Measurements from ENCODE around the gene RBM34. TPM values are rescaled to one million over a fixed set of nuclear protein-coding genes. Genes with fewer than 3 reads are reported as not detected.
"Not testable (repeated sequence)": the region's sequence is repeated elsewhere in the genome, so short reads cannot be mapped to it uniquely, and the experiment has no call there.

Gene RBM34
- total and polyA plus RNA-seq, 5 donors, result 44.8 to 60.3 (median 55.4) TPM

DNA sequence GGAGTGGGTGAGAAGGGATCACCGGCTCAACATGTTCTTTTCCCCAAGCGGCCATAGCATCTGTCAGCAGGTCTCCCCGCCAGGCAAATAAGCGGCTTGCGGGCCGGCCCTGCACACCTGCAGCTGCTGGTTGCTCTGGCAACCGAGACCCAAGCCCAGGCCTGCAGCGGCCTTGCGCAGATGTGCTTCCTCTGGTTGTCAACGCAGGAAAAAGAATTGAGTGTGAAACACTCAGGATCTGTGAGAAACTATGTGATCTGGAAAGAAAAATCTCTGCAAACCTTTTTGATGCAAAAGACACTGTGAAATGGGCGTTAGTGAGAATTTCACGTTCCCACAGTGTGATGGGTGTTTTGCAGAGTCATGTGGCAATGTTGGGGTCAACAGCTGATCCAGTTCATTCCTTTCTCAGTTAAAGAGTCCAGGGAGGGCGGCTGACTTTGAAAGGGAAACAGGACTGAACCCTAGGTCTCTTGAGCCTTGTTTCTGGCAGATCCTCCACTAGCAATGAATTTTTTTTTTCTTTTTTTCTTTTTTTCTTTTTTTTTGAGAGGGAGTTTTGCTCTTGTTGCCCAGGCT, 60.8 kb downstream of the RBM34 start:
- Histone ChIP-seq H3K4me3 (ENCODE audit: low read length) (no peak overlapping the region), H3K27ac (ENCODE audit: low read length) (no peak overlapping the region)
- DNase-seq, result peak in 1 of 3 donors; percentile 43

DNA sequence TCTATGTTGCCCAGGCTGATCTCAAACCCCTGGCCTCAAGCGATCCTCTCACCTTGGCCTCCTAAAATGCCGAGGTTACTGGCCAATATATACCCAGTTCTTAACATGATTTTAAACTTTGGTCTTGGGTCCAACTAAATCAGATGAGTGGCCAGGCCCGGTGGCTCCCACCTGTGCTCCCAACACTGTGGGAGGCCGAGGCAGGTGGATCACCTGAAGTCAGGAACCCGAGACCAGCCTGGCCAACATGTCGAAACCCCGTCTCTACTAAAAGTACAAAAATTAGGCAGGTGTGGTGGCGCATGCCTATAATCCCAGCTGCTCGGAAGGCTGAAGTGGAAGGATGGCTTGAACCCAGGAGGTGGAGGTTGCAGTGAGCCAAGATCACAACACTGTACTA, 62.1 kb downstream of the RBM34 start:
- no peak overlapping the region for H3K4me3 ChIP-seq (ENCODE audit: low read length)
- intact Hi-C loops (cut with DNase I), result loop anchor here in 2 of 4 donors (10.0 kb wide), 2 partner anchors 316 to 504 kb away; no protein-coding TSS in a partner anchor
- DNase-seq (no peak), ATAC-seq (no peak)
- 97% methylated on average over 9 of the region's 9 CpGs for WGBS
- H3K27ac ChIP-seq (ENCODE audit: low read length), result no peak overlapping the region
- no peaks in the 10 kb centered on the region for H3K9me3 ChIP-seq (ENCODE audit: control insufficient read depth, low read length)
- no peaks in the 10 kb centered on the region for H3K27me3 ChIP-seq (ENCODE audit: control insufficient read depth, insufficient read depth)
- H3K4me1 ChIP-seq (ENCODE audit: control insufficient read depth, insufficient read depth, low read length), result no peaks in the 10 kb centered on the region

More for the DNA sequence above, 60.8 kb downstream of the RBM34 start:
- Histone ChIP-seq H3K27me3 (ENCODE audit: control insufficient read depth, insufficient read depth) (no peaks in the 10 kb centered on the region), H3K9me3 (ENCODE audit: control insufficient read depth, low read length) (no peaks in the 10 kb centered on the region), H3K4me1 (ENCODE audit: control insufficient read depth, insufficient read depth, low read length) (no peaks in the 10 kb centered on the region)
- intact Hi-C loops (cut with DNase I), result no loop called here
- peak in 1 of 2 donors; percentile 30 for ATAC-seq
- 54% methylated on average over 13 of the region's 13 CpGs for WGBS

DNA sequence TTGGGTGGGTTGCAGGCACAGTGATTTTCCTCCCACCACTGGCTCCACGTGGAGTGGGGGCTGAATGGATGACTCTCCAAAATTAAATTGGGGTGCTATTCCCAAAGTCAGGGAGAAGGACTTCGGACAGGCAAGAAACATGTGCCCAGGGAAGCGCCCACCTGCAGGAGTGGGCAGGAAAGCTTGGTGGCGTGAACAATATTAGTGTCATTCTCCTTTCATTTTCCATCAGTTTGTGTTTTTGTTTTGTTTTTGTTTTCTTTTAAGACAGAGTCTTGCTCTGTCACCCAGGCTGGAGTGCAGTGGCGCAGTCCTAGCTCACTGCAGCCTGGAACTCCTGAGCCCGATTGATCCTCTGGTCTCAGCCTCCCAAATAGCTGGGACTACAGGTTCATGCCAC, 62.5 kb downstream of the RBM34 start:
- DNase-seq (no peak), ATAC-seq (no peak)
- Histone ChIP-seq H3K9me3 (ENCODE audit: control insufficient read depth, low read length) (no peaks in the 10 kb centered on the region), H3K4me1 (ENCODE audit: control insufficient read depth, insufficient read depth, low read length) (no peaks in the 10 kb centered on the region), H3K27ac (ENCODE audit: low read length) (no peak overlapping the region), H3K4me3 (ENCODE audit: low read length) (no peak overlapping the region), H3K27me3 (ENCODE audit: control insufficient read depth, insufficient read depth) (no peaks in the 10 kb centered on the region)
- WGBS, result 79% methylated on average over 6 of the region's 6 CpGs
- intact Hi-C loops (cut with DNase I), result loop anchor here in 2 of 4 donors (10.0 kb wide), 2 partner anchors 316 to 504 kb away; no protein-coding TSS in a partner anchor

DNA sequence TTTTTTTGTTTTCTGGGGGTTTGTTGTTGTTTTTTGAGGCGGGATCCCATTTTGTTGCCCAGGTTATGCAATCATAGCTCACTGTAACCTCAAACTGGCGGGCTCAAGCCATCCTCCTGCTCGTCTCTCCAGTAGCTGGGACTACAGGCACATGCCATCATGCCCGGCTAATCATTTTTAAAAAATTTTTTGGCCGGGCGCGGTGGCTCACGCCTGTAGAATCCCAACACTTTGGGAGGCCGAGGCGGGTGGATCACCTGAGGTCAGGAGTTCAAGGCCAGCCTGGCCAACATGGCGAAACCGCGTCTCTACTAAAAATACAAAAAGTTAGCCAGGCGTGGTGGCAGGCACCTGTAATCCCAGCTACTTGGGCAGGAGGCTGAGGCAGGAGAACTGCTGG, 63.5 kb downstream of the RBM34 start:
- intact Hi-C loops (cut with DNase I), result loop anchor here in 2 of 4 donors (10.0 kb wide), 2 partner anchors 317 to 503 kb away; no protein-coding TSS in a partner anchor
- peak in 1 of 3 donors; percentile 12 for DNase-seq
- not testable (repeated sequence) for ATAC-seq

DNA sequence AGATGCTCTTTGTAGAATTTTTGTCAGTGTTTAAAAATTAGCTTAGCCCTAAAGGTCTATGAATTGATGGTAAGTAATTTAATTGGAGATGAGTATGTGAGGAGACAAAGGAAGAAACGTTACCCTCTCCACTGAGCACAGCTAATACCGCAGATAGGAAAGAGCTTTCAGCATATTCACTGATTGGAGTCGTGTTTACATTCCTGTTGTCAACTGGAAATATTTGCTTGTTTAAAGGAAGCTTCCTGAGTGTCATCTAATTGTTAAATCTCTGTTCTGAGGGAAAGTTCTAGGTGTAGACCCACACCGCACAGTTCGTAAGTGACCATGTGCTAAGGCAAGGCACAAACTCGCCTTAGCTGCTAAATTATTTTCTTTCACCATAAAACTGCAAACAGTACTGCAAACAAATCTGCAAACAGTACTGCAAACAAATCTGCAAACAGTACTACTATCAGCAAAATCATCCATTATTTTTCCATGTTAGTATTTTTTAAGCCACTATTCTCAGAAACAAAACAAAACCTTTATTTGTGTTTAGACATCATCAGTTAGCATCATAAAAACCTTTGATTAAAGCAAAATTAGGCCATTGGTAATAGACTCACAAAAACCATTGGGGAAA, 65.0 kb downstream of the RBM34 start:
- 75% methylated on average over 6 of the region's 6 CpGs for WGBS
- intact Hi-C loops (cut with DNase I), result loop anchor here in 2 of 4 donors (10.0 kb wide), 2 partner anchors 319 to 501 kb away; no protein-coding TSS in a partner anchor
- no peaks in the 10 kb centered on the region for H3K4me1 ChIP-seq (ENCODE audit: control insufficient read depth, insufficient read depth, low read length)
- H3K27me3 ChIP-seq (ENCODE audit: control insufficient read depth, insufficient read depth), result no peaks in the 10 kb centered on the region
- ATAC-seq (no peak), DNase-seq (no peak)
- no peaks in the 10 kb centered on the region for H3K9me3 ChIP-seq (ENCODE audit: control insufficient read depth, low read length)
- H3K4me3 ChIP-seq (ENCODE audit: low read length), result no peak overlapping the region
- no peak overlapping the region for H3K27ac ChIP-seq (ENCODE audit: low read length)

More for the DNA sequence above, 63.5 kb downstream of the RBM34 start:
- WGBS, result 88% methylated on average over 14 of the region's 14 CpGs
- H3K4me1 ChIP-seq (ENCODE audit: control insufficient read depth, insufficient read depth, low read length); H3K27ac ChIP-seq (ENCODE audit: low read length); H3K27me3 ChIP-seq (ENCODE audit: control insufficient read depth, insufficient read depth); H3K4me3 ChIP-seq (ENCODE audit: low read length); H3K9me3 ChIP-seq (ENCODE audit: control insufficient read depth, low read length): not testable (repeated sequence)

DNA sequence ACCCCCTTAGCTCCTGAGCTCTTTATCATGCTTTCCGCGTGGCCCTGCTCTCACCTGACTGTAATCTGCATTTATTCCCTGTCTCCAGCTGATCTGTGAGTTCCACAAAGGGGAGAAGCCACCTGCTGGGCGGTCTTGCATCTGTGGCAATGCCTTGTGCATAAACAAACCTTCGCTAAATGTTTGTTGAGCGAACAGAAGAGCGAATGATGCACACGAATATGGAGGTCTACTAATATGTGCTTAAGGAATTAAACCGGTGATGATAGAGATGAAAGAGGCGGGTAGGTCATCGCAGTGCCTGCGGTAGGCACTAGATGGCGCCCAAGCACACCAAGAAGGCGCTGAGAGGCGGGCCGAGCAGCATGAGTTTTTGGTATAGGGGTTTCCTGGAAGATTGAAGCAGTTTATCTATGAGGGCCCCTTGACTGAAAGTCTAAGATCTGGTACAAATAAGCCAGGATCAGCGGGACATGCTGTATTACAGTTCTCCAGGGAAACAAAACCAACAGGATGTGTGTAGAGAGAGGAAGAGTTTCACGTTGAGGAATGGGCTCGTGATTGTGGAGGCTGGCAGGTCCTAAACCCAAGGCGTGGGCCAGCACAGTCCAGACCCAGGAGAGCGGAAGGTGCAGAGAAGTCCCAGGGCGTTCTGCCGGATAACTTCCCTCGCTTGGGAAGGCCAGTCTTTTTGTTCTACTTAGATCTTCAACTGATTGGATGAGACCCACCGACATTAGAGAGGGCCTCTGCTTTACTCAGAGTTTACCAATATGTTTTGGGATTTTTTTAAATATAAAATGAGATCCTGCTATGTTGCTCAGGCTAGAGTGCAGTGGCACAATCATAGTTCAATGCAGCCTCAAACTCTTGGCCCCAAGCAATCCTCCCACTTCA, 67.1 kb downstream of the RBM34 start:
- peak; percentile 76 to 81 for ATAC-seq
- no peak overlapping the region for H3K27ac ChIP-seq (ENCODE audit: low read length)
- no peaks in the 10 kb centered on the region for H3K4me1 ChIP-seq (ENCODE audit: control insufficient read depth, insufficient read depth, low read length)
- H3K9me3 ChIP-seq (ENCODE audit: control insufficient read depth, low read length), result no peaks in the 10 kb centered on the region
- no peaks in the 10 kb centered on the region for H3K27me3 ChIP-seq (ENCODE audit: control insufficient read depth, insufficient read depth)
- 24% methylated on average over 24 of the region's 24 CpGs for WGBS
- intact Hi-C loops (cut with DNase I), result loop anchor here in 3 of 4 donors (2.0 to 10.0 kb wide), 3 partner anchors 321 to 595 kb away; no protein-coding TSS in a partner anchor
- DNase-seq, result peak; percentile 74 to 93 (median 89)
- H3K4me3 ChIP-seq (ENCODE audit: low read length), result no peak overlapping the region

DNA sequence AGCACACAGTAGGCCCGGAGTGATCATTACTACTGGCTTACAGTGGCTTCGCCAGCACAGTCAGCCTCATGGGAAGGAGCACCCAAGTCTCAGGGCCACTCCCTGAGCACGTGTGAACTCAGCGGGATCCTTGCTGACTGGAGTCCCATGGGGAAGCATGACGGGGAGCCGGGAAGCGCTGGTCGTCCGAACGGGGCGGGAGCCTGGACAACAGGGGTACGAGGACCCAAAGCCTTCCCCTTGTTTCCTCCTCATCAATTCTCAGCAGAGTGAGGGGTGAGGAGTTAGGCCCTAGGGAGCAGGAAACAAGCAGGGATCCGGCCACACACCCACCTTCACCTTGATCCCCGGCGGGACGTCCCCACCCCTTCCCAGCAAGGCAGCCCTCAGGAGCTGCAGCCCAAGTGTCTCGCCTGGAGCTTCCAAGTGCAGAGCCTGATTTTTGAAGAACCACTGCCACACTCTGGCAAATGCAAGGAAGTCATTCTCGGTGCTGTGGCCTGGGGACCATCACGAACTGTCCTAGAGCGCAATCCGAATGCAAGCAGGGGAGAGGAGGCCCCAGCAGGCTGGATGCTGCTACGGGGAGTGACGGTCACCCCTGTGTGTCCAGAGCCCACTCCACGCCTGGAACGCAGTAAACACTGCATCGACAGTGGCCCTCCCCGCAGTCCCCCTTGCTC, 67.9 kb downstream of the RBM34 start:
- intact Hi-C loops (cut with DNase I), result loop anchor here in 3 of 4 donors (2.0 to 10.0 kb wide), 3 partner anchors 322 to 594 kb away; no protein-coding TSS in a partner anchor
- no peaks in the 10 kb centered on the region for H3K27me3 ChIP-seq (ENCODE audit: control insufficient read depth, insufficient read depth)
- WGBS, result 28% methylated on average over 27 of the region's 27 CpGs
- no peak overlapping the region for H3K4me3 ChIP-seq (ENCODE audit: low read length)
- no peaks in the 10 kb centered on the region for H3K4me1 ChIP-seq (ENCODE audit: control insufficient read depth, insufficient read depth, low read length)
- ATAC-seq, result peak; percentile 86 to 87
- peak; percentile 60 to 76 (median 75) for DNase-seq
- H3K9me3 ChIP-seq (ENCODE audit: control insufficient read depth, low read length), result no peaks in the 10 kb centered on the region
- no peak overlapping the region for H3K27ac ChIP-seq (ENCODE audit: low read length)

DNA sequence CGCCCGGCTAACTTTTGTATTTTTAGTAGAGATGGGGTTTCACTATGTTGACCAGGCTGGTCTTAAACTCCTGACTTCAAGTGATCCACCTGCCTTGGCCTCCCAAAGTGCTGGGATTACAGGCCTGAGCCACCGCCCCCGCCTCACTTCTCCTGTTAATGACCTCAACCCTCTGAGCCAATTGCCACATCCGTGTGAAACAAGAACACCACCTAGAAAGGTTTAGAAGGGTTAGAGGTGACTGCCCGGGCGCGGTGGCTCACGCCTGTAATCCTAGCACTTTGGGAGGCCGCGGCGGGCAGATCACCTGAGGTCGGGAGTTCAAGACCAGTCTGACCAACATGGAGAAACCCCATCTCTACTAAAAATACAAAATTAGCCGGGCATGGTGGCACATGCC, 68.6 kb downstream of the RBM34 start:
- H3K4me3 ChIP-seq (ENCODE audit: low read length); H3K4me1 ChIP-seq (ENCODE audit: control insufficient read depth, insufficient read depth, low read length); ATAC-seq; H3K27ac ChIP-seq (ENCODE audit: low read length); H3K27me3 ChIP-seq (ENCODE audit: control insufficient read depth, insufficient read depth); H3K9me3 ChIP-seq (ENCODE audit: control insufficient read depth, low read length): not testable (repeated sequence)
- WGBS, result 94% methylated on average over 13 of the region's 14 CpGs
- DNase-seq, result peak in 1 of 3 donors; percentile 44
- intact Hi-C loops (cut with DNase I), result loop anchor here in 3 of 4 donors (2.0 to 10.0 kb wide), 3 partner anchors 322 to 594 kb away; no protein-coding TSS in a partner anchor

DNA sequence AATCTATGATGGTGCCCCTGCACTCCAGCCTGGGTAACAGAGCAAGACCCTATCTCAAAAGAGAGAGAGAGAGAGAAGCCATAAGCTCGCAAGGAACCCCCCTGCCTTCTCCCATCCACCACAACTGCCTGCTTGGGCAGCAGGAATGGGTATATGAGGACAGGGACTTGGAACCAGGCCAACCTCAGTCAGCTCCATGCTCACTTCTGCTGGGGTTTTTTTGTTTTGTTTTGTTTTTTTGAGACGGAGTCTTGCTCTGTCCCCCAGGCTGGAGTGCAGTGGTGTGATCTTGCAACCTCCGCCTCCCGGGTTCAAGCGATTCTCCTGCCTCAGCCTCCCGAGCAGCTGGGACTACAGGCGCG, 69.0 kb downstream of the RBM34 start:
- not testable (repeated sequence) for H3K9me3 ChIP-seq (ENCODE audit: control insufficient read depth, low read length); H3K27me3 ChIP-seq (ENCODE audit: control insufficient read depth, insufficient read depth); H3K27ac ChIP-seq (ENCODE audit: low read length); ATAC-seq; H3K4me3 ChIP-seq (ENCODE audit: low read length); H3K4me1 ChIP-seq (ENCODE audit: control insufficient read depth, insufficient read depth, low read length)
- 95% methylated on average over 8 of the region's 8 CpGs for WGBS
- intact Hi-C loops (cut with DNase I), result loop anchor here in 3 of 4 donors (2.0 to 10.0 kb wide), 3 partner anchors 323 to 593 kb away; no protein-coding TSS in a partner anchor
- peak in 1 of 3 donors; percentile 19 for DNase-seq

DNA sequence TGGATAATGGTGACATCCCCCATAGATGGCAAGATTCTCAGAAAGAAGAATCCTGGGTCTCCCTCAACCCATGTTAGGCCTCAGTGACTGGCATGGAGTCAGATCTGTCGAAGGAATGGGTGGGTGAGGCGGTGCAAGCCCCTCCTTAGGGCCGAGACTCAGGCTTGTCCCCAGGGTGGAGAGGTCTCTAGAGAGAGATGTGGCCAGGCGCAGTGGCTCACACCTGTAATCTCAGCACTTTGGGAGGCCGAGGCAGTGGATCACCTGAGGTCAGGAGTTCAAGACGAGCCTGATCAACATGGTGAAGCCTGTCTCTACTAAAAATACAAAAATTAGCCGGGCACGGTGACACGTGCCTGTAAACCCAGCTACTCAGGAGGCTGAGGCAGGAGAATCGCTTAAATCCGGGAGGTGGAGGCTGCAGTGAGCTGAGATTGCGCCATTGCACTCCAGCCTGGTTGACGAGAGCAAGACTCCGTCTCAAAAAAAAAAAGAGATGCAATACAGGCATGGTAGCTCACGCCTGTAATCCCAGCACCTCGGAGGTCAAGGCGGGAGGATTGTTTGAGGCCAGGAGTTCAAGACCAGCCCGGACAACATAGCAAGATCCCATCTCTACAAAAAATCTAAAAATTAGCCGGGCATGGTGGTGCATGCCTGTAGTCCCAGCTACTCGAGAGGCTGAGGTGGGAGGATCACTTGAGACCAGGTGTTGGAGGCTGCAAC, 69.6 kb downstream of the RBM34 start:
- DNase-seq, result peak in 1 of 3 donors; percentile 24
- H3K4me1 ChIP-seq (ENCODE audit: control insufficient read depth, insufficient read depth, low read length); H3K4me3 ChIP-seq (ENCODE audit: low read length); ATAC-seq; H3K27ac ChIP-seq (ENCODE audit: low read length); H3K9me3 ChIP-seq (ENCODE audit: control insufficient read depth, low read length); H3K27me3 ChIP-seq (ENCODE audit: control insufficient read depth, insufficient read depth): not testable (repeated sequence)
- 96% methylated on average over 20 of the region's 20 CpGs for WGBS
- intact Hi-C loops (cut with DNase I), result loop anchor here in 3 of 4 donors (2.0 to 10.0 kb wide), 3 partner anchors 323 to 593 kb away; no protein-coding TSS in a partner anchor

Measured in right cardiac atrium (tissue), 5 donors.